OCI-LY1 (cell line): ENCODE results near the gene SPART.

Experiments
- EZH2 ChIP-seq: fragments of 200-600 bp; sonication (generic), shearing (Covaris generic); IDR thresholded peaks from 2 replicates; pipeline ENCODE4 v1.8.0; 2017; ENCODE audit warnings: borderline replicate concordance, mixed run types, mild to moderate bottlenecking, antibody characterized with exemption, low read length, moderate library complexity, mixed read lengths
- TF ChIP-seq, protein P1 (sequence below): fragments of 200-600 bp; sonication (generic), shearing (Covaris generic); IDR thresholded peaks from 2 replicates; pipeline ENCODE4 v1.5.1; 2017; ENCODE audit warnings: mild to moderate bottlenecking, antibody characterized with exemption, low read length, moderate library complexity, mixed read lengths

DNA sequence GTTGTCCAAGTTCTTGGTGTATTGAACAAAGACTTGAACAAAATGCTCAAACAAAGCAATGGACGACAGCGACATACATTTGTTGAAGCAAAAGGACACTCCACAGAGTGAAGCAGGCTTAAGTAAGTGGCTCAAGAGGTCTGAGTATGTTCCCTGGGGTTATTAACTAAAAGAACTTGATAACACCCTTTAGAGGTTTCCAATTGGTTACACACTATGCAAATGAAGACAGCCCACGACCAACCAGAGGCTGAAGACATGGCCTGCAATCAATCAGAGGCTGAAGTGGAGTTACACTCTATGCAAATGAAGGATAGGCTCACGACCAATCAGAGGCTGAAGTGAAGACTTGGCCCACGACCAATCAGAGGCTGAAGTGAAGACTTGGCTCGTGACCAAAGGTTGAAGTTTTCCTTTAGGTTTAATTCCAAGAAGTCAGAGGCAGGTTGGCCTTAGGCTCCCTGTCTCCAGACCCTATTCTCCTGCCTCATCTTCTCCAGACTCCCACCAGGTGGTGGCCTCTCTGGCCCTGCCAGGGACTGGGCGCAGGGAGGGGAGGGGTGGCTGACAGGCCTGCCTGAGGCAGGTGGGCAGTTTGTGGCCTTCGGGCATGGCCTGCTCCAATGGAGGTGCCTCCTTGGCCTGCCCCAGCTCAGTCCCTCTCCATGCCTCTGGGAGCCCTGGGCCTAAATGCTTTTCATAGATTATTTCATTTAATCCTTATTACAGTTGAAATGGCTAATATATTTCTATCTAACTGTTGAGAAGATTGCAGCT lies 86.6 kb downstream of the SPART start:
- no peak for TF ChIP-seq EZH2
- TF ChIP-seq, protein P1, sequence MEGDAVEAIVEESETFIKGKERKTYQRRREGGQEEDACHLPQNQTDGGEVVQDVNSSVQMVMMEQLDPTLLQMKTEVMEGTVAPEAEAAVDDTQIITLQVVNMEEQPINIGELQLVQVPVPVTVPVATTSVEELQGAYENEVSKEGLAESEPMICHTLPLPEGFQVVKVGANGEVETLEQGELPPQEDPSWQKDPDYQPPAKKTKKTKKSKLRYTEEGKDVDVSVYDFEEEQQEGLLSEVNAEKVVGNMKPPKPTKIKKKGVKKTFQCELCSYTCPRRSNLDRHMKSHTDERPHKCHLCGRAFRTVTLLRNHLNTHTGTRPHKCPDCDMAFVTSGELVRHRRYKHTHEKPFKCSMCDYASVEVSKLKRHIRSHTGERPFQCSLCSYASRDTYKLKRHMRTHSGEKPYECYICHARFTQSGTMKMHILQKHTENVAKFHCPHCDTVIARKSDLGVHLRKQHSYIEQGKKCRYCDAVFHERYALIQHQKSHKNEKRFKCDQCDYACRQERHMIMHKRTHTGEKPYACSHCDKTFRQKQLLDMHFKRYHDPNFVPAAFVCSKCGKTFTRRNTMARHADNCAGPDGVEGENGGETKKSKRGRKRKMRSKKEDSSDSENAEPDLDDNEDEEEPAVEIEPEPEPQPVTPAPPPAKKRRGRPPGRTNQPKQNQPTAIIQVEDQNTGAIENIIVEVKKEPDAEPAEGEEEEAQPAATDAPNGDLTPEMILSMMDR, result no peak
